ENCODE results near the gene CDC25B. TPM values are rescaled to one million over a fixed set of nuclear protein-coding genes. Genes with fewer than 3 reads are reported as not detected.

CDC25B gene
- total RNA-seq, 4 donors from 2014 or later = 13.2 to 72.8 (median 25.5) TPM

DNA sequence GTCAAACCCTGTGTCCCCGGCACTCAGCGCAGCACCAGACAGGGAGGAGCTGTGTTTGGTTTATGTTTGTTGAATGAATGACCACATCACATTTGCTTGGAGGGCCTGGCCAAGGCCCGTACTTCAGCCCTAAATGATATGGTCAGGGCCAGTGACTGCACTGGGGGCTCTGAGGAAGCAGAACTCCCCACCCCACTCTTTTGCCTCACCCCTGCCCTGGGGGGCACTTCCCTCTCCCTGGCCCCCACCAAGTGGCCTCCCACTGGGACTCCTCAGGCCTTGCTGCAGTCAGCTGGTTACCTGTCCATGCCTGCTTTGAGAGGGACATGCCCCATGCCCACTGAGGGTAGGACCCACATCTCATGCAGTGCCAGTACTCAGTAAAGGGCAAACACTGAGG, 31.5 kb upstream of the CDC25B start:
- H3K27ac ChIP-seq = peak overlapping the region in 1 of 2 donors; percentile 30
- H3K9me3 ChIP-seq = no peaks in the 10 kb centered on the region
- no peaks in the 10 kb centered on the region for H3K27me3 ChIP-seq
- H3K4me3 ChIP-seq = no peak overlapping the region
- TF ChIP-seq, protein P1, sequence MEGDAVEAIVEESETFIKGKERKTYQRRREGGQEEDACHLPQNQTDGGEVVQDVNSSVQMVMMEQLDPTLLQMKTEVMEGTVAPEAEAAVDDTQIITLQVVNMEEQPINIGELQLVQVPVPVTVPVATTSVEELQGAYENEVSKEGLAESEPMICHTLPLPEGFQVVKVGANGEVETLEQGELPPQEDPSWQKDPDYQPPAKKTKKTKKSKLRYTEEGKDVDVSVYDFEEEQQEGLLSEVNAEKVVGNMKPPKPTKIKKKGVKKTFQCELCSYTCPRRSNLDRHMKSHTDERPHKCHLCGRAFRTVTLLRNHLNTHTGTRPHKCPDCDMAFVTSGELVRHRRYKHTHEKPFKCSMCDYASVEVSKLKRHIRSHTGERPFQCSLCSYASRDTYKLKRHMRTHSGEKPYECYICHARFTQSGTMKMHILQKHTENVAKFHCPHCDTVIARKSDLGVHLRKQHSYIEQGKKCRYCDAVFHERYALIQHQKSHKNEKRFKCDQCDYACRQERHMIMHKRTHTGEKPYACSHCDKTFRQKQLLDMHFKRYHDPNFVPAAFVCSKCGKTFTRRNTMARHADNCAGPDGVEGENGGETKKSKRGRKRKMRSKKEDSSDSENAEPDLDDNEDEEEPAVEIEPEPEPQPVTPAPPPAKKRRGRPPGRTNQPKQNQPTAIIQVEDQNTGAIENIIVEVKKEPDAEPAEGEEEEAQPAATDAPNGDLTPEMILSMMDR (IDR thresholded peaks at IDR 0.05) = no peak
- TF ChIP-seq POLR2A (IDR thresholded peaks at IDR 0.05) = no peak
- intact Hi-C loops (cut with DNase I; ENCODE audit: low total_unique reads) = loop anchor here (5.0 kb wide), 1 partner anchor 82 kb away; the partner anchor contains the start of gene ADAM33
- no peaks in the 10 kb centered on the region for H3K36me3 ChIP-seq
- peaks cover 0 to 11% of the 10 kb centered on the region in 2 donors for H3K4me1 ChIP-seq
- DNase-seq = no peak

DNA sequence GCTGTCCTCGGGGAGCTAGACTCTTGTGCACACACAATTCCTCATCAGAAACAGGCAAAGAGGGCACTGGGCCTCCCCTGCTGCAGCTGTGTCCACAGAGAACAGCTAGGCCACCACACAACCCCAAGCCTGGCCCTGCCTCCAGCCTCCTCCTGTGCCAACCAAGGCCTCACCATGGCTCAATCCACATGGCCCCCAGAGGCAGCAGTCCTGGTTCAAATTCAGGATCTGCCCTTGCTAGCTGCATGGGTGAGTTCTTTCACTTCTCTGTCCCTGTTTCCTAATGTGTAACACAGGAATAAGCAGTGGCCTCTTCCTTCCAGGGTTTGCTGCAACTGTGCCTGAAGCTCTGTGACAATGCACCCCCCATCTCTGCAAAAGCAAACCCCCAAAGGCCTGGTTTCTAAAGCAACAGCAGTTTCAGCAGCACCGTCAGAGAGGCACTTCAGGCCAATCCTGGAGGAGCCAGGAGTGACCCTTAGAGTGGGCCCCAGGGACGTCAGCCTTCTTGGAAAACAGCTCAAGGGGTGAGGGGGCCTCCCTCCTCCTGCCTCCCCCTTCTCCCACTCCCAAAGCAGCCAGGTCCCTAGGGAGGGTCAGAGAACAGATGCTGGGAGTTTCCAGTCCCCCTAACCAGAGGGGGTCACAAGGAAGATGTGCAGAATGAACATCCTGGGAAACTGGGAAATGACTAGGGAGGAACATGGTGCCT, 30.8 kb upstream of the CDC25B start:
- intact Hi-C loops (cut with DNase I; ENCODE audit: low total_unique reads) = loop anchor here (5.0 kb wide), 1 partner anchor 83 kb away; the partner anchor contains the start of gene ADAM33
- H3K4me1 ChIP-seq = peaks cover 0 to 11% of the 10 kb centered on the region in 2 donors
- TF ChIP-seq, protein P1 (IDR thresholded peaks at IDR 0.05) = no peak
- no peak for TF ChIP-seq POLR2A (IDR thresholded peaks at IDR 0.05)
- DNase-seq = no peak
- no peaks in the 10 kb centered on the region for H3K27me3 ChIP-seq
- H3K36me3 ChIP-seq = no peaks in the 10 kb centered on the region
- no peaks in the 10 kb centered on the region for H3K9me3 ChIP-seq
- H3K4me3 ChIP-seq = no peak overlapping the region
- H3K27ac ChIP-seq = peak overlapping the region in 1 of 2 donors; percentile 65

DNA sequence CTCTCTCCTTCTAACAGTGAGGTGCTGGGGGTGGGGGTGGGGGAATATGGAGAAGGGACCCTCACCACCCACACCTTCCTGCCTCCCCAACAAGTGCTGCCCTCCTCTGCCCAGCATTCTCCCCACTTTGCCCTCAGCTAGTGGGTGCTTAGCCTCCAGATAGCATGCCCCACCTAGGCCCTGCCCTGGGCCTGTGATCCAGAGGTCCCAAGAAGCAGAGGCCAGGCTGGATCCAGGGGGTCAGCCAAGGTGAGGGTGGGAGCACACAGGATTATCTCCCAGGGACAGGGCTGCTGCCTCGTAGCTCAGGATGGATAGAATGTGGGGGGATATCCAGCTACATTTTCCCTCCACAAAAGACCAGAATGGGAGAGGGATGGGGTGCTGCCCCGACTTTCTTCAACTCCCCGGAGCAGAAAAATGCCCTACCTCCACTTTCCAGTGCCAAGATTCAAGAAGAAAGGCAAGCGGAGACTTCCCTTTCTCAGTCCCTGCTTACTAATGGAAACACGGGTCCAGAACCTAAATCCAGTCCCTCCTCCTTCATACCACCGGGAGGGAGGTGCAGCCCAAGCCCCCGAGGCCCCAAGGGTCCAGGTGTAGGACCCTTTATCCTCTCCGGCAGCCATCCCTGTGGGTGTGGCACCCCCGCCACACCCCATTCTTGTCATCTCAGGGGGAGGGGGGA, 29.5 kb upstream of the CDC25B start:
- Histone ChIP-seq H3K4me1 (peaks cover 0 to 11% of the 10 kb centered on the region in 2 donors), H3K27ac (peak overlapping the region; percentile 52 to 65), H3K4me3 (peak overlapping the region; percentile 59 to 82), H3K36me3 (no peaks in the 10 kb centered on the region), H3K27me3 (no peaks in the 10 kb centered on the region), H3K9me3 (no peaks in the 10 kb centered on the region)
- no peak for DNase-seq
- no peak for TF ChIP-seq POLR2A (IDR thresholded peaks at IDR 0.05)
- TF ChIP-seq, protein P1 (IDR thresholded peaks at IDR 0.05) = no peak
- intact Hi-C loops (cut with DNase I; ENCODE audit: low total_unique reads) = loop anchor here (5.0 kb wide), 1 partner anchor 84 kb away; the partner anchor contains the start of gene ADAM33

DNA sequence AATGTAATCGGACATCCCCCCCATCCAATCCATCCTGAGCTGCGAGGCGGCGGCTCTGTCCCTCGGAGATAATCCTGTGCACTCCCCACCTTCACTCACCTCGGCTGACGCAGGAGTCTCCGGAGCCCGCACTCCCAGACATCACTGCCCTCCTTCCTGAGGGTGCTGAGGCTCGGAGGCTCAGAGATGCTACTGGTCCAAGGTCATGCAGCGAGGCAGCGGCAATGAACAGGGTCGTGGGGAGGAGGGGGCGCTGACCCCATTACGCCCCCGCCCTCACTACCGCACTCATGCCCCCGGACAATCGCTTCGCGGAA, 29.0 kb upstream of the CDC25B start:
- Histone ChIP-seq H3K4me3 (peak overlapping the region; percentile 59 to 82), H3K36me3 (no peaks in the 10 kb centered on the region), H3K4me1 (peaks cover 0 to 11% of the 10 kb centered on the region in 2 donors), H3K9me3 (no peaks in the 10 kb centered on the region), H3K27ac (peak overlapping the region; percentile 52 to 65), H3K27me3 (no peaks in the 10 kb centered on the region)
- intact Hi-C loops (cut with DNase I; ENCODE audit: low total_unique reads) = loop anchor here (5.0 kb wide), 1 partner anchor 85 kb away; the partner anchor contains the start of gene ADAM33
- no peak for TF ChIP-seq POLR2A (IDR thresholded peaks at IDR 0.05)
- TF ChIP-seq, protein P1 (IDR thresholded peaks at IDR 0.05) = no peak
- no peak for DNase-seq
